Right ventricle myocardium superior (tissue), 1 donor: ENCODE data around the gene GP1BB. TPM values are rescaled to one million over a fixed set of nuclear protein-coding genes. Genes with fewer than 3 reads are reported as not detected.

Experiments used
- ATAC-seq: fragments of 200-7000 bp; cut with Tn5 transposase; one replicate; pipeline ENCODE4 v1.9.1; 2020; ENCODE audit warnings: mild to moderate bottlenecking; ENCODE audit not compliant: poor library complexity
- DNase-seq: peaks from one replicate; pipeline ENCODE4 v3.0.0-alpha.2; 2020
- intact Hi-C: fragments of 100-400 bp; cut with DNase I; formaldehyde crosslinking; loops from one replicate; pipeline ENCODE4 v1.11.2; 2022
- total RNA-seq: library from RNA; stranded (reverse); fragmentation: NEBNext Ultra II Directional; extraction: Animal tissue kit (Norgen Biotek cat#: 25700); gene quantifications from one replicate; pipeline ENCODE4 v1.2.1, GENCODE V29; 2021
- donor health status: DM: no; HTN: yes; CAD: no; lungs with severe emphysema.

Gene GP1BB
- total RNA-seq, 1 donor from 2014 or later = not detected

DNA sequence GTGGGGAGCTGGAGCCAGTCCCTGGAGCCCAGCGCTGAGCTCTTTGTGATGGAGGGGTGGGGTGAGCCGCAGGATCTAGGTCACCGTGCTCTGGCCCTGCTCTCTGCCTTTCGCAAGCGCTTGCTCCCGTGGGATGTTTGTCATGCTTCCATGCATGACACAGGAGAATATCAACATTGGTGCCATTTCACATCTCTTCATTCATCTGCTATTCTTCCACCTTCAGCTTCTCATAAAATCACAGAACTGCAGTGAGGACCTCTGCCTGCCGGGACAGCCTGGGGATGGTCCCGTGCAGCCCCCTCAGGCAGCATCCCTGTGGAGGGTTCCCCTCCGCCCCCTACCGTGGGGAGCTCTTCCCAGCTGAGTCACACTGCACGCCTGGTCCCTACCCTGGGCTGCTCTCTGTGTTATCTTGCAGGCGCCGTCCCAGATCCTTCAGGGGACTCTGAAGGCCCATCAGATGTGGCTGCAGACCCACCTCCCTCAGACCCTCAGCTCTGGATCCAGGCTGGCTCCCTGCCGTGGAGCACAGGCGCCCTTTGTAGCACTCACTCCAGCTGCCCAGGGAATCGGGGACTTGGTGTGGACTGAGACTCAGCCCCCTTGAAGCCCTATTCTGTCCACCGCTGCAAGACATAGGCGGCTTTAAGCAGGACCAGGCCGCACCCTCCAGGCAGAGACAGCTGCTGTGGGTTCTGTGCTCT is 14.1 kb upstream of the GP1BB start:
- ATAC-seq = peak; percentile 83
- DNase-seq = peak; percentile 79
- intact Hi-C loops = no loop called here

DNA sequence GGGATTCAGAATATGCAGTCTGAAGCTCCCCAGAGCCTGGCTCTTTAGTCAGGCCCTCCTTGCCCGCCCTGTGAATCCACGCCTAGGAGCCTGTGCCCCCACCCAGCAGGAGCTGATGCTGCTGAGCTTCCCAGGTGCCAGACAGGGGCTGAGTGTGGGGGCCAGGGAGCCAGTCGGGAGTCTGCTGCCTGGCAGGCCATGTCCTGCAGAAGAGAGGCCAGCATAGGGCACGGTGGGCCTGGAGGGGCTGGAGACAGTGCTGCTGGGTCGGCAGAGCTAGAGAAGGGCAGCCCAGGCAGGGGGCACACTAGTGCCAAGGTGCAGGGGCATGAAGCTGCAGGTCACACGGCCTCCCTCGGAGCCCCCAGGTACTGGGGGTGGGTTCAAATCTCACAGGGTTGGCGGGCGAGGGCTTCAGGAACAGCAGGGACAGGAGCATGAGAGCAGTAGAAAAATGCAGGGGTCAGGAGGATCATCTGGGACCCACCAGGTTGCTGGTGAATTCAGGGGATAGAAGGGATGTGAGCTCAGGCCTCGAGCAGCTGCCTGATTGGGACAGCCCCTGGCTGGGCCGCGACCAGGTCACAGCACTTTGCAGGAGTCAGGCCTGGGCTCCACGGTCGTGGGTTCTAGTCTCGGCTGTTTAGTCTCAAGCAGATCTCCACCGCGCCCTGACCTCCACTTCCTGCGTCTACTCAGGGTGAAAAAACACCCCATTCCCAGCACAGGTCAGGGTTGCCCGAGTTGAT is 13.1 kb upstream of the GP1BB start:
- DNase-seq (peak; percentile 35), ATAC-seq (no peak)
- intact Hi-C loops = no loop called here

DNA sequence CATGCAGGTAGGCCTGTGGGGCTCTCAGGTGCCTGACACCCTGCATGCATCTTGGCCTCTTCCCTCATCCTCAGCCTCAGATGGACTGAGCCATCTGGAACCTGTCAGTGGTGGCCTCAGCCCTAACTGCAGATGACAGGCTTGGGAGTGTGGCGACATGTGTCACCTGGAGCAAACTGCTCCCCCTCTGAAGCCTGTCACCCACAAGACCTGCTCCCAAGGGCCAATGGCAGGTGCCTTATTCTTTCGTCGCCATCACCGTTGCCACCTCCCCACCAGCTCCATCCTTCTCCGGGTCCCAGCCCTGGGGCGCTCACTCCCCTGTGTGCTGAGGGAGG is 12.6 kb upstream of the GP1BB start:
- no peak for ATAC-seq
- intact Hi-C loops = no loop called here
- no peak for DNase-seq

DNA sequence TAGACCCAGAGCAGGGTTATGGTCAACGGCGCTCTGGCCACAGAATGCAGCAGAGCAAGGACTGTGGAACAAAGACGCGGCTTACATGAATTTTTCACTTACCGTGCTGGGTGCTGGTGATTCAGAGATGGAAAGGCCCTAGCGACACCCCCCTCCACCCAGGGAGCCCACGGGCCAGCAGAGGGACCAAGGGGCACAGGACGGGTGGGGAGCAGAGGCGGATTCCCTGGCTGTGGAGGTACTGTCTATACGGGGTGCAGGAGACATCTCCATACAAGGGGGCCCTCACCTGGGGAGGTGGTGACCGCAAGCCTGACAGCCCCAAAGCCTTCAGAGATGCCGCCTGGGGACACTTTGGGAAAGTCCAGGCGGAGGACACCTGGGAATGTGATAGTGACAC is 10.1 kb upstream of the GP1BB start:
- DNase-seq (peak; percentile 20), ATAC-seq (no peak)
- intact Hi-C loops = no loop called here

DNA sequence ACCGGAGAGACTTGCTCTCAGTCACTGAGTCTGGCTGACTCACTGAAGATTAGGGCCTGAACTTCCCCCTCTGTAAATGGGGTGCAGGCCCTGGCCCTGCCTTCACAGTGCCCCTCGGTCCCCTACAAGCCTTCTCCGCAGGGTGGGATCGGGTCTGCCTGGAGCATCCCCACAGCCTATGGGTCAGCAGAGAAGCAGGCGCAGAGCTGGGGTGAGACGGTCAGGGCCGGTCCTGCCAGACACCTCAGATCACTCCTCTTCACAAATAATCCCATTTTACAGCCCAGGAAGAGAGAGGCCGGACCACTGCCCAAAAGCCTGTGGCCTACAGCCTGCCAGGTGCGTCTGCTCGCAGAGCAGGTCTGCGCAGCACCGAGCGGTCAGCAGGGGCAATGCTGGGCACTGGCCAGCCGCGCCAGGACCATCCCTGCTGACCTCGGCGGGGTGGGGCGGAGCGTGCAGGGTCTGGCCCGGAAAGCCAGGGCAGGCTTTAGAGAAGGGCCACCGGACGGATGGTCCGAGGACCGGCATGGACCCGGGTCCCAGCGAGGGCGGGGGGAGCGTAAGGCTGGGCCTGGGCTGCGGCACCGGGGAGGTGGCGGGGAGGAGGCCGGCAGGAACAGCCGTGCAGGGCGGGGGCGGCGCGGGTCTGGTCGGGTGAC is 9.6 kb upstream of the GP1BB start:
- intact Hi-C loops = no loop called here
- ATAC-seq = no peak
- peak; percentile 55 for DNase-seq

DNA sequence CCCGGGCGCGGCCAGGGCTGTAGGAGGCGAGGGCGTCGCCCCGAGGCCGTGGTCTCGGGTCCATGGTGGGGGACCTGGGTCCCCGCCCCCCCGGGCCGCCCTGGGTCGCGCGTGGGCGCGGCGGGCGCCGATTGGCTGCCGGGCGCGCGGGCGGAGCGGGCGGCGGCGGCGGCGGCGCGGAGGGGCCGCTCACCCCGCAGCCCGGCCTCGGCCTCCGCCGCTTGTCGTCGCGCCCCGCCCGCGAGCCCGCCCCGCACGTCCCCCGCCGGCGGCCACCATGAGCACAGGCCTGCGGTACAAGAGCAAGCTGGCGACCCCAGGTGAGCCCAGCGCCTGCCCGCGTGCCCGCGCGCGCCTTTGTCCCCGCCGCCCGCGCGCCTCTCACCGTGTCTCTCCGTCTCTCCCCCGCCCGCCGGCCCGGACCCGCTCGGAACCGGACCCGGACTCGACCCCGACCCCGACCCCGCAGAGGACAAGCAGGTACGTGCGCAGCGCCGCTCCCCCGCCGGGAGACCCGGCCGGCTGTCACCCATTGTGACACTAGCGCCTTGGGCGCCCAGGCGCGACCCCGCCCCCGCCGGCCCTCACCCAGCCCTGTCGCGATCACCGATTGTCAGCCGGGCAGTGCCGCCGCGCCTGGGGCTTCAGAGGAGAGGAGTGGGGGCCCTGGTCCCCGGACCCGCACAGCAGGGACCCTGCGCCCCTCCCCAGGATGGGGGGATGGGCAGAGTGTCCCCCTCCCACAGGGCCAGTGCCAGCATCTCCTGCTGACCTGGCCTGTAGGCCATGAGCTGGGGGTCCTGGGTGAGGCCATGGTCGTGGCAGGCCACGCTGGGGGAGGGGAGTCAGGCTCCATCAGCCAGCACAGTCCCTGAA is 8.8 kb upstream of the GP1BB start, which contains the start of gene SEPTIN5:
SEPTIN5 (plus strand) TSS at position 192 of the 876 bp plus-strand sequence; CDS start at position 278, 86 bp downstream.
- intact Hi-C loops = no loop called here
- DNase-seq = peak; percentile 50
- ATAC-seq = peak; percentile 5

DNA sequence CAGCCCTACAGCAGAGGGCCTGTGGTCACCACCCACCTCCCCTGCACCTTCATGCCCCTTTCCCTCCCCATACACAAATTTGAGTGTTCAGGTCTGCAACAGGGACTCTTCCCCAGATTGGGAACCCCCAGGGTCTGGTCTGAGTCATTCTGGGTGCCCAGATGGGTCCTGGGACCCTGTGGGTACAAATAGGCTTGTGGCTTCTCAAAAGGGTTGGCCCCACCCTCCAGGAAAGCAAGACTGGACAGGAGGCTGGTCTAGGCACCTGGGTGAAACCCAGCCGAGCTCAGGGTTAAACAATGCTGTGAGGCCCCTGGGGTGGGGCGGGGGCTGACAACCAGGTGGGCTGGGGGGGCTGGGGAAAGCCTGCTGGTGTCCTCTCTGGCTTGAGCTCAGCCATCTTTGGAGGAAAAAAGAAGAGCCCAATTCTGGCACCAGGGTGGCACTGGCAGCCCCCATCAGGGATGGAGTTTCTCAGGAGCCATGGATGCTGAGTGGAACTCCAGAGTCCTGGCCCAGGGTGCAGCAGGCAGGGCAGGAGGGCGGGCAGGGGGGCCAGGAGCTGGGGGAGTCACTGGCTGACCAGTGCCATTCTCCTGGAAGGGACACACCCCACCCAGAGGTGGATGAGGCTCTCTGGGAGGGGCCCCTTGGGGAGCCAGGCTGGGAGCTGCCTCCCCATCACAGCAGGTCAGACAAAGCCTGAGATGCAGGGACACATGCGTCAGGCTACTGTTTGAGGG is 8.0 kb upstream of the GP1BB start:
- ATAC-seq (no peak), DNase-seq (peak; percentile 34)
- intact Hi-C loops = no loop called here

DNA sequence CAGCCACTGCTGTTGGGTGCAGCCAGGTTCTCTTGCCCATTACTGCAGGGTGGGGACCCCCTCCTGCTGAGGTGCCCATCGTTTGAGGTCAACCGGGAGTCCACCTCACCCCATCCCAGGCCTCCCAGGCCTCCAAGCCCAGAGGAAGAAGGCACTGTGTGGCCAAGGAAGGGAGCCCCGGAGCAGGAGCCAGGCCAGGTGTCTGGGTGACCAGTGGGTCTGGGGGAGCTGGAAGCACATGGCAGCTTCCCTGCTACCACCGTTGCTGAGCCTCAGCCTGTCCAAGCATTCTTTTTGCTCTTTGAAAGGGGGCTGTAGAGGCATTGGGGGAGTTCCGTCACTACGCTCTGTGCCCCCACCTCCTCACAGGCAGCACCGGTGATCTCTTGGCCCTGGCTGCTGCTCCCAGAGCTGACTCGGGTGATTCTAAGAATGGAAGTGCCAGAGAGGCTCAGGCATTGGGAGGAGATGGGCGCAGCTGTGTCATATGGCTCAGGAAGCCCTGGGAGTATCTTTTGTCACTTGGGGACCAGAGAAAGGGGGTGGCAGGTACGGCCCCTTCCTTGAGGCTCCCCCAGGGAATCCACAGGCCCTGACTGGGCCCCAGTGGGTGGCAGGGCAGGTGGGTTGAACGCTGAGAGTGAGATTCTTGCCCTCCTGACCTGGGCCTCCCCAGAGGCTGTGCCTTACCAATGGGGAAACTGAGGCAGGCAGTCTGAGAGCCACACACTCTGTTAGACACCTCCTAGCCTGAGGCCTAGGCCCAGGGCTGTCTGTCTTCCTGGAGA is 7.1 kb upstream of the GP1BB start:
- DNase-seq (peak; percentile 40), ATAC-seq (no peak)
- intact Hi-C loops = loop anchor here (2.0 kb wide), 1 partner anchor 37 kb away; no protein-coding TSS in a partner anchor

DNA sequence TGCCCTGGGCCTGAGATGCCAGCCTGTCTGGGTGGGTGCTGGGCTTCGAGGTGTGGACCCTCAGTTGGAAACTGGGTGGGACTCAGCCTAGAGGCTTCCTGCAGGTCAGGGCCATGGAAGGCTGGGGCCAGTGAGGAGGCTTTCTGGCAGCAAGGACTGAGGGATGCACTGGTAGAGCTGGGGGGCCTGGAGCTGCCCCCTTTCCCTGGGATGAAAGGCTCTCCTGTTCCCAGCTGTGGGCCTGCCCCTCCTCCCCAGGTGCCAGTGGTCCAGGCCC is 6.6 kb upstream of the GP1BB start:
- intact Hi-C loops = loop anchor here (2.0 kb wide), 1 partner anchor 38 kb away; no protein-coding TSS in a partner anchor
- no peak for ATAC-seq
- peak; percentile 27 for DNase-seq

DNA sequence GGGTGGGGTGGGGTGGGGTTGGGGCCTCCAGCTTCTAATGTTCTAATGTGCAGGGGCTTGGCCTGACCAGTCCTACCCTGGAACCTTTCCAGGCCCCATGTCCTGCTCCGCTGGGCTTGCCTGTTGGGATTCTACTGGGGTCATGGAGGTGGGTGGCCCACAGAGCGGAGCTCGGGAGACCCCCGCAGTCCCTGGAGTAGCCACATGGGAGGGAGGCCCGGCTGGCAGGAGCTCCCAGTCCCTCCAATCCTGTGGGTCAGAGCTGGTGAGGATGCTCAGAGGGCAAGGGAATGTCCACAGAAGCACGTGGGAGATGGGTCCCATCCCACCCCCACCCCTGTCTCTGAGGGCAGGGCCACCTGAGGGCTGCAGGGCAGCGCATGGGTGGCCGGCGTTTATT is 6.2 kb upstream of the GP1BB start:
- DNase-seq = peak; percentile 42
- intact Hi-C loops = loop anchor here (2.0 kb wide), 1 partner anchor 38 kb away; no protein-coding TSS in a partner anchor
- no peak for ATAC-seq

DNA sequence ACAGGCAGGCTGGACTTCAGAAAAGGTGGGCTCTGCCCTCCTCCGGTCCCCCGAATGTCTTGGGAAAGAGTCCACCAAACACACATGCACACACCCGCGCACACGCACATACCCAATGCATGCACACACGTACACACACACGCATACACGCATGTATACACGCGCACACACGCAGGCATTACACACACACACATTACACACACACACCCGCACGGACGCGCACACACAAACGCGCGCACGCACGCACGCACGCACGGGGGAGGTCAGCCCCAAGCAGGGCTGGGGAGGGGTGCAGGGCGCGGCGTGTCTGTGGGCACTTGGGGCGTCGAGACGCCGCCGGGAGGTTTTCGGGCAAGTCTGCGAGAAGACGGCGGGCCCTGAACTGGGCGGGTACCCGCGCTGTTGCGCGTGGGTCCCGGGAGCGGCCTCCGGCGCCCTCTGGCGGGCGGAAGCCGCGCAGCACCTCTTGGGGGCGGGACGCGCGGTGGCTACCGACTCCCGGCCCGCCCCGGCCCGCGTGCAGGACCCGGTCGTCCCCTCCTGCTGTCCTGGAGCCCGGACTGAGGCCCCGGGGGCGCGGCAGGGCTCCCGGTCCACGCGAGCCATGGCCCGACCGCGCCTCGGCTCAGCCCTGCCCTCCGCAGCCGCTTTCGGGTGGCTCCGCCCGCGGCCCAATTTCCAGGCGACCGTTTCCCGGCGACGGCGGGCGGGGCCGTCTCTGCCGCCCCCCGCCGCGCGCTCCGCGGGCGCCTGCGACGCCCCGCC is 5.5 kb upstream of the GP1BB start:
- intact Hi-C loops = loop anchor here (2.0 kb wide), 1 partner anchor 39 kb away; no protein-coding TSS in a partner anchor
- peak; percentile 90 for DNase-seq
- ATAC-seq = peak; percentile 81

DNA sequence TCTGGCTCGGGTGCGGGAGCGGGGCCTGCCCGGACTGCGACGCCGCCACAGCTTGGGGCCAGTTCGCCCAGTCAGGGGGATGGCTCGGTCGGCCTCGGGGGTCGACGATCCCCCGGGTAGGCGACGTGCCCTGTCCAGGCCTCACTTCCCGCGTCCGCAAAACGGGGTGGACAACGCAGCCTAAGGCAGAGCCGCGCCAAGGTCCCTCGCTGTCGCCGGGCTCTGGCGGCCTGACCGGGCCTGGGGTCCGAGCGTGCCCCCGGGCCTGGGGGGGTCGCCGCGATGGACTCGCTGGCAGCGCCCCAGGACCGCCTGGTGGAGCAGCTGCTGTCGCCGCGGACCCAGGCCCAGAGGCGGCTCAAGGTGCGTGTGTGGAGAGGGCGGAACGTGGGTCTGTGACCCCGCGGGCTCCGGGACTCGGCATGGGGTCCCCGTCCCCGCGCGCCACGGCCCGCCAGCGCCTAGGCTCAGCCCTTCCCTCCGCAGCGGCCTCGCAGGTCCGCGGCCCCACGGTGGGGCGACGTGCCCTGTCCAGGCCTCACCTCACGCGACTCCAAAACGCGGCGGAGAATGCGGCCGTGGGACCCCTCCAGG is 4.8 kb upstream of the GP1BB start:
- DNase-seq (no peak), ATAC-seq (no peak)
- intact Hi-C loops = no loop called here

DNA sequence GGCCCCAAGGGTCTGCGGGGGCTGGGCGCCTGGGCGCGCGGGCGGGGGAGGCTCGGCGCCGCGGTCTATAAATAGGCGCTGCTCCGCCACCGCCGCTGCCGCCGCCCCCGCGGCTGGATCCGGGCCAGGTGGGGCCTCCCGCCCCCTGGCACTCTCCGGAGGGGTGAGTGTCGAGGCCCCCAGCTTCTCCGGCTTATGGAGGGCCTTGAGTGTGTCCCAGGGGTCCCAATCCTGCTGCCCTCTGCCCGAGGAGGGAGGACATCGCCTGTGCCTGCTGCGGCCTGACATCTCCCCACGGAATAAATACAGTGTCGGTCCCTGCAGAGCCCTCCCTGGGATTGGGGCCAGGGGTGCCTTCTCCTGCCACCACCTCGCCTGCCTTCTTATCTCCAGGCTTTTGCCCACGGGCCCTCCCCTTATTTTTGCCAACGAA is 4.3 kb upstream of the GP1BB start:
- peak; percentile 66 for DNase-seq
- peak; percentile 32 for ATAC-seq
- intact Hi-C loops = no loop called here

DNA sequence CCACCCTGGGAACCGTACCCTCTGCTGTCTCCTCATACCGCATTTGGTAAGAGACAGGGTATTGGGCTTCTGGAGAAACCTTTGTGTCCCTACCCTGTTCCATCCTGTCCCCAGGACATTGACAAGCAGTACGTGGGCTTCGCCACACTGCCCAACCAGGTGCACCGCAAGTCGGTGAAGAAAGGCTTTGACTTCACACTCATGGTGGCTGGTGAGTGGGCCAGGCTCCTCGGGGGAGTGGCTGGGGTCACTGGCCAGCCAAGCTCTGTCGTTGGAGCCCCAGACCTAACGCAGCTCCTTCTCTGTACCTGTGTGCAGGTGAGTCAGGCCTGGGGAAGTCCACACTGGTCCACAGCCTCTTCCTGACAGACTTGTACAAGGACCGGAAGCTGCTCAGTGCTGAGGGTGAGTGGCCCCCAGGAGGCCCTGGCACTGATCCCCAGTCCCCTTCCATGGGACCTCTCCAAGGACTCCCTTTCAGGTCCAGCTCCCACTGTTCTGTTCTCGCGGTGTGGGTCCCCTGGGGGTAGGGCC is 3.8 kb upstream of the GP1BB start:
- ATAC-seq = no peak
- intact Hi-C loops = no loop called here
- no peak for DNase-seq

DNA sequence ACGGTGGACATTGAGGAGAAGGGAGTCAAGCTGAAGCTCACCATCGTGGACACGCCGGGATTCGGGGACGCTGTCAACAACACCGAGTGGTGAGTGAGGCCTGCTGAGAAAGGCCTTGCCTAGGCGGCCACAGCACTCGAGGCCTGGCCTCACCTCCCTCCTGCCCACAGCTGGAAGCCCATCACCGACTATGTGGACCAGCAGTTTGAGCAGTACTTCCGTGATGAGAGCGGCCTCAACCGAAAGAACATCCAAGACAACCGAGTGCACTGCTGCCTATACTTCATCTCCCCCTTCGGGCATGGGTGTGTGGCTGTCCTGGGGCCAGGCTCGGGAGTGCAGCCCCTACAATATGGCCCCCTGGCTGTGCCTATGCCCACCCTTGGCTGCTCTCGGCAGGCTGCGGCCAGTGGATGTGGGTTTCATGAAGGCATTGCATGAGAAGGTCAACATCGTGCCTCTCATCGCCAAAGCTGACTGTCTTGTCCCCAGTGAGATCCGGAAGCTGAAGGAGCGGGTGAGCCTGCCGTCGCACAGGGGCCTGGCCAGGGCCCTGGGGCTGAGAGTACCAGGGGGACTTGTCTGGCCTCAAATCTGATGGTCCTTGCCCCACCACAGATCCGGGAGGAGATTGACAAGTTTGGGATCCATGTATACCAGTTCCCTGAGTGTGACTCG is 3.0 kb upstream of the GP1BB start:
- DNase-seq (no peak), ATAC-seq (no peak)
- intact Hi-C loops = no loop called here

DNA sequence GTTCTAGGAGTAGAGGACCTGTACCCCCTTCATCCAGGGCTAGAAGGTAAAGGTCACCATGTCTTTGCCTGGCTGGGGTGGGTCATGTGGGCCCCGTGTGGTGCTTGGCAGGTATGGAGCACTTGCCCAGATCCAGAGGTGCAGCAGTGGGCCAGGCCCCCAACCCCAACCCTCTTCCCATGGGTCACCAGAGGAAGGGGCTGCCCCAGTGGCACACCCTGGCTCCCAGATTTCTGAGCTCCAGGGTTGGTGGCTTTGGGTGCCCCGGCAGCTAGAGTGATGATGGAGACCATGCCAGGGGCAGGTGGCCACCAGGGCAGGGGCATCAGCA is 2.4 kb upstream of the GP1BB start:
- intact Hi-C loops = no loop called here
- ATAC-seq = no peak
- DNase-seq = no peak
